CD4-positive, alpha-beta T cell (primary cell): ENCODE data around the gene FEN1. TPM values are rescaled to one million over a fixed set of nuclear protein-coding genes. Genes with fewer than 3 reads are reported as not detected.

Experiments used
- ATAC-seq: fragments of 200-7000 bp; cut with Tn5 transposase; one replicate; pipeline ENCODE4 v1.10.0; 2022; ENCODE audit warnings: mild to moderate bottlenecking; ENCODE audit not compliant: poor library complexity
- CTCF ChIA-PET: fragments of 350-600 bp; sonication (Branson Sonifier 250); formaldehyde crosslinking; loops from one replicate; lab custom pipeline; 2021; ENCODE audit warnings: antibody characterized with exemption, inconsistent platforms; lab: Charles Lee
- POLR2A ChIA-PET: fragments of 350-600 bp; sonication (Branson Sonifier 250); formaldehyde crosslinking; loops from one replicate; lab custom pipeline; 2021; ENCODE audit warnings: antibody characterized with exemption, inconsistent platforms; lab: Charles Lee
- DNase-seq, 14 experiments: peaks; one replicate each; pipeline ENCODE4 v3.0.0-alpha.2; 2013 to 2020; ENCODE audit warnings: mixed read lengths in 2 of 14
- H3K27ac ChIP-seq, 2 donors: one replicate each; pipeline versions ENCODE4 v1.5.1 to v1.7.0; 2013; ENCODE audit warnings: low read length in 2 of 2, low read depth in 1 of 2, mild to moderate bottlenecking in 1 of 2
- H3K27me3 ChIP-seq, 2 experiments: 1 replicate in 1 of 2; 2 replicates in 1 of 2; pipeline versions ENCODE4 v1.6.1 to v1.7.0; 2013; ENCODE audit warnings: low read length in 2 of 2, control low read depth in 1 of 2, mild to moderate bottlenecking in 1 of 2, moderate library complexity in 1 of 2; ENCODE audit not compliant: insufficient read depth in 2 of 2, control insufficient read depth in 1 of 2
- H3K36me3 ChIP-seq: one replicate; pipeline ENCODE4 v1.6.1; 2013; ENCODE audit warnings: low read length, control low read depth; ENCODE audit not compliant: insufficient read depth
- H3K4me1 ChIP-seq: one replicate; pipeline ENCODE4 v1.6.1; 2013; ENCODE audit warnings: low read length, control low read depth; ENCODE audit not compliant: insufficient read depth
- H3K4me3 ChIP-seq: one replicate; pipeline ENCODE4 v1.5.1; 2013; ENCODE audit warnings: mild to moderate bottlenecking, low read length, moderate library complexity
- H3K9me3 ChIP-seq, 2 experiments: 1 replicate in 1 of 2; 2 replicates in 1 of 2; pipeline versions ENCODE4 v1.6.1 to v1.7.0; 2013; ENCODE audit warnings: low read length in 2 of 2, mild to moderate bottlenecking in 2 of 2, control low read depth in 1 of 2, moderate library complexity in 1 of 2; ENCODE audit not compliant: control insufficient read depth in 1 of 2, insufficient read depth in 1 of 2
- H3K27ac Mint-ChIP-seq: one replicate; pipeline ENCODE4 v1.8.0; 2020; ENCODE audit warnings: mixed read lengths
- H3K27me3 Mint-ChIP-seq: one replicate; pipeline ENCODE4 v1.8.0; 2021; ENCODE audit warnings: mixed read lengths
- H3K36me3 Mint-ChIP-seq: one replicate; pipeline ENCODE4 v1.8.0; 2021; ENCODE audit warnings: low read depth, mixed read lengths
- H3K4me1 Mint-ChIP-seq: one replicate; pipeline ENCODE4 v1.8.0; 2021; ENCODE audit warnings: low read depth, mixed read lengths
- H3K4me3 Mint-ChIP-seq: one replicate; pipeline ENCODE4 v1.8.0; 2020; ENCODE audit warnings: mild to moderate bottlenecking, mixed read lengths
- H3K9me3 Mint-ChIP-seq: one replicate; pipeline ENCODE4 v1.8.0; 2020; ENCODE audit warnings: mixed read lengths
- CTCF ChIP-seq: fragments of 200-600 bp; IDR thresholded peaks from one replicate; pipeline ENCODE4 v1.8.0; 2022; ENCODE audit warnings: antibody characterized with exemption, mild to moderate bottlenecking
- intact Hi-C, 2 experiments: fragments of 100-400 bp; cut with DNase I in 1 of 2; cut with micrococcal nuclease in 1 of 2; formaldehyde crosslinking; loops; one replicate each; pipeline versions ENCODE4 v1.15.1 to v1.9.0; 2023 to 2025; cut with DNase I, micrococcal nuclease
- total RNA-seq, 174 experiments: library from RNA in 2 of 174; stranded (reverse) in 2 of 174; gene quantifications; one replicate each; pipeline ENCODE4 v1.2.3 and lab custom pipeline; 2021 to 2026

The FEN1 gene
- total RNA-seq, 2 experiments from 2014 or later, result 7.5 to 9.1 TPM

GRCh38 chr11:61814958-61815789 is 22.5 kb downstream of the FEN1 start:
- peak overlapping the region; percentile 71 for H3K4me3 ChIP-seq

GRCh38 chr11:61815790-61816735 is 23.4 kb downstream of the FEN1 start:
- peak in 11 of 14 experiments; percentile 25 to 75 (median 55) for DNase-seq
- H3K27me3 Mint-ChIP-seq, result peaks cover 61% of the 10 kb centered on the region
- peak overlapping the region; percentile 71 for H3K4me3 ChIP-seq

More at GRCh38 chr11:61814958-61815789, 22.5 kb downstream of the FEN1 start:
- Histone ChIP-seq H3K4me1 (peaks cover 26% of the 10 kb centered on the region), H3K27me3 (peaks cover 19 to 31% of the 10 kb centered on the region in 2 experiments), H3K9me3 (peaks cover 0 to 7% of the 10 kb centered on the region in 2 experiments), H3K27ac (no peak overlapping the region), H3K36me3 (no peaks in the 10 kb centered on the region)
- CTCF ChIA-PET, result interaction anchor here (0.7 to 6.7 kb wide), 6 partner anchors 7 to 267 kb away, joined by 3 to 50 read pairs (median 5); partner anchors contain the start of gene FADS2
- DNase-seq (peak in 4 of 14 experiments; percentile 37 to 78 (median 73)), ATAC-seq (peak; percentile 20)
- TF ChIP-seq CTCF, result no peak
- peaks cover 13% of the 10 kb centered on the region for H3K4me1 Mint-ChIP-seq
- POLR2A ChIA-PET, result interaction anchor here (0.9 to 2.0 kb wide), 4 partner anchors 14 to 153 kb away, joined by 3 to 12 read pairs (median 6); partner anchors contain the start of genes FEN1 and TMEM258
- H3K4me3 Mint-ChIP-seq, result peak overlapping the region; percentile 89
- no peaks in the 10 kb centered on the region for H3K36me3 Mint-ChIP-seq
- no peaks in the 10 kb centered on the region for H3K9me3 Mint-ChIP-seq
- no peak overlapping the region for H3K27ac Mint-ChIP-seq
- intact Hi-C loops, result no loop called here
- H3K27me3 Mint-ChIP-seq, result peaks cover 61% of the 10 kb centered on the region

More at GRCh38 chr11:61815790-61816735, 23.4 kb downstream of the FEN1 start:
- Mint-ChIP-seq H3K4me3 (peak overlapping the region; percentile 89), H3K27ac (no peak overlapping the region), H3K4me1 (peaks cover 13% of the 10 kb centered on the region), H3K9me3 (no peaks in the 10 kb centered on the region), H3K36me3 (no peaks in the 10 kb centered on the region)
- peaks cover 26% of the 10 kb centered on the region for H3K4me1 ChIP-seq
- peak; percentile 77 for ATAC-seq
- H3K27ac ChIP-seq, result no peak overlapping the region
- peaks cover 0 to 7% of the 10 kb centered on the region in 2 experiments for H3K9me3 ChIP-seq
- TF ChIP-seq CTCF, result no peak
- ChIA-PET CTCF (interaction anchor here (0.7 to 6.7 kb wide), 6 partner anchors 8 to 292 kb away, joined by 3 to 50 read pairs (median 4); partner anchors contain the start of gene FADS2), POLR2A (interaction anchor here (1.3 to 2.0 kb wide), 4 partner anchors 18 to 152 kb away, joined by 4 to 12 read pairs (median 6); partner anchors contain the start of genes FEN1 and TMEM258)
- H3K27me3 ChIP-seq, result peaks cover 19 to 31% of the 10 kb centered on the region in 2 experiments
- intact Hi-C loops, result no loop called here
- no peaks in the 10 kb centered on the region for H3K36me3 ChIP-seq
